Loucy (cell line): ENCODE measurements around the gene DSE.

Experiments
- H2AFZ ChIP-seq: fragments of 200-600 bp; sonication (generic); 2 replicates; pipeline ENCODE4 v1.6.0; 2016; ENCODE audit warnings: antibody characterized with exemption, mild to moderate bottlenecking, low read length, moderate library complexity
- H3F3A ChIP-seq: fragments of 200-600 bp; 2 replicates; pipeline ENCODE4 v1.6.0; 2016; ENCODE audit warnings: antibody characterized with exemption, low read depth, mild to moderate bottlenecking
- H3K27me3 ChIP-seq: fragments of 200-600 bp; sonication (generic); 2 replicates; pipeline ENCODE4 v1.6.1; 2014; ENCODE audit warnings: low read length, mild to moderate bottlenecking; ENCODE audit not compliant: insufficient read depth, poor library complexity, severe bottlenecking
- H3K36me3 ChIP-seq: fragments of 200-600 bp; sonication (generic); 2 replicates; pipeline ENCODE4 v1.6.1; 2016; ENCODE audit warnings: low read length; ENCODE audit not compliant: insufficient read depth
- H3K4me1 ChIP-seq: fragments of 200-600 bp; sonication (generic); 2 replicates; pipeline ENCODE4 v1.5.1; 2014; ENCODE audit warnings: low read length, mild to moderate bottlenecking; ENCODE audit not compliant: insufficient read depth, poor library complexity, severe bottlenecking
- H3K4me2 ChIP-seq: fragments of 200-600 bp; sonication (generic); 2 replicates; pipeline ENCODE4 v1.6.0; 2014; ENCODE audit warnings: antibody characterized with exemption, low read length, low read depth, mild to moderate bottlenecking; ENCODE audit not compliant: poor library complexity, severe bottlenecking
- H3K4me3 ChIP-seq: fragments of 200-600 bp; sonication (generic); 2 replicates; pipeline ENCODE4 v1.5.1; 2014; ENCODE audit warnings: low read length, mild to moderate bottlenecking, mixed read lengths; ENCODE audit not compliant: poor library complexity, severe bottlenecking
- H3K79me2 ChIP-seq: fragments of 200-600 bp; sonication (generic); 2 replicates; pipeline ENCODE4 v1.6.1; 2014; ENCODE audit warnings: low read length; ENCODE audit not compliant: insufficient read depth
- H3K9ac ChIP-seq: fragments of 200-600 bp; sonication (generic); 2 replicates; pipeline ENCODE4 v1.6.0; 2014; ENCODE audit warnings: mild to moderate bottlenecking, low read depth, low read length, moderate library complexity; ENCODE audit not compliant: poor library complexity, severe bottlenecking
- H3K9me2 ChIP-seq: fragments of 200-600 bp; sonication (generic); replicated peaks from 2 replicates; pipeline ENCODE4 v1.6.1; 2016; ENCODE audit warnings: low read depth, low read length, mixed read lengths
- H3K9me3 ChIP-seq: fragments of 200-600 bp; sonication (generic); 2 replicates; pipeline ENCODE4 v1.6.1; 2014; ENCODE audit warnings: mild to moderate bottlenecking, antibody characterized with exemption, low read length, low read depth; ENCODE audit not compliant: insufficient read depth
- H4K20me1 ChIP-seq: fragments of 200-600 bp; sonication (generic); 2 replicates; pipeline ENCODE4 v1.6.0; 2014; ENCODE audit warnings: antibody characterized with exemption, low read length, mild to moderate bottlenecking; ENCODE audit not compliant: insufficient read depth, poor library complexity, severe bottlenecking
- EZH2phosphoT487 ChIP-seq: fragments of 200-600 bp; IDR thresholded peaks from 2 replicates; pipeline ENCODE4 v1.6.1; 2018; ENCODE audit warnings: antibody characterized with exemption, mild to moderate bottlenecking, moderate library complexity, borderline replicate concordance
- TF ChIP-seq, protein P1 (sequence below): fragments of 200-600 bp; sonication (generic); conservative IDR thresholded peaks from 2 replicates; pipeline ENCODE4 v1.5.1; 2014; ENCODE audit warnings: mild to moderate bottlenecking, antibody characterized with exemption, low read length

DSE gene

DNA sequence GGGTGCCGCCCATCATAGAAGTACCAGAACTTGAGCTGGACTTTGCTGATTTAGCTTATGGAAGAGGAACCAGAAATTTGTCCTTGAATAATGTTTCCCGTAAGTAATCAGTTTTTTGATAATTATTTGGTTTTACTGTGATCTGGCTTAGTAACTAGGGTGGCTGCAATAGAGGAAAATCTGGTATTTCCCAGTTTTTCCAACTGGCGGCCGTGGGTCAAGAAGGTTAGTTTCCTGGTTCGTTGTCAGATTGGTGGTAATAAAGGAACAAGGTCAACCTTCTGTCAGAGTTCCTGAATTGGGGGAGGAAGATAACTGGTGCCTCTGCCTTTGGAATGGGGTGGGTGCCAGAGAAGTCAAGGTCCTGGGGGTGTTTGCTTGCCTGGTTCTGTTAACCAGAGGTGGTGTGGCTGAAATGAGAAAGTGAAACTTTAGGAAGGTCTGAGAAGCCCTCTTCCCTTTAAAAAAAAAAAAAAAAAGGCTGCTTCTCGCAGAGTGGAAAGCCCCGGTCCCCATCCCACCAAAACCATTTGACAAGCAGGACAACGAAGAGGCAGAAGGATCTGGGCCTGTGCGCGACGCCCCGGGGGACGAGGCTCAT, 90.7 kb downstream of the DSE start, which contains the start of gene CALHM6:
Gene CALHM6, plus strand, starts transcription at position 45 of the 601 bp plus-strand sequence. Its CDS starts 555 bp downstream, at position 600.
- H4K20me1 ChIP-seq = no peaks in the 10 kb centered on the region
- peak within 1 kb of the TSS; percentile 81 for H3K4me3 ChIP-seq
- H3F3A ChIP-seq = peaks cover 3% of the 10 kb centered on the region; the same call in 1 of the 2 replicates
- H3K9ac ChIP-seq = peak within 1 kb of the TSS; percentile 70
- peaks cover 31% of the 10 kb centered on the region for H3K4me1 ChIP-seq
- peaks cover 3% of the 10 kb centered on the region; the same call in 1 of the 2 replicates for H3K79me2 ChIP-seq
- no peaks in the 10 kb centered on the region for H3K27me3 ChIP-seq
- no peaks in the 10 kb centered on the region for H3K9me2 ChIP-seq
- peak within 1 kb of the TSS; percentile 75 for H3K4me2 ChIP-seq
- peak within 1 kb of the TSS; percentile 90 for H2AFZ ChIP-seq
- no peaks in the 10 kb centered on the region for H3K9me3 ChIP-seq
- TF ChIP-seq, protein P1, sequence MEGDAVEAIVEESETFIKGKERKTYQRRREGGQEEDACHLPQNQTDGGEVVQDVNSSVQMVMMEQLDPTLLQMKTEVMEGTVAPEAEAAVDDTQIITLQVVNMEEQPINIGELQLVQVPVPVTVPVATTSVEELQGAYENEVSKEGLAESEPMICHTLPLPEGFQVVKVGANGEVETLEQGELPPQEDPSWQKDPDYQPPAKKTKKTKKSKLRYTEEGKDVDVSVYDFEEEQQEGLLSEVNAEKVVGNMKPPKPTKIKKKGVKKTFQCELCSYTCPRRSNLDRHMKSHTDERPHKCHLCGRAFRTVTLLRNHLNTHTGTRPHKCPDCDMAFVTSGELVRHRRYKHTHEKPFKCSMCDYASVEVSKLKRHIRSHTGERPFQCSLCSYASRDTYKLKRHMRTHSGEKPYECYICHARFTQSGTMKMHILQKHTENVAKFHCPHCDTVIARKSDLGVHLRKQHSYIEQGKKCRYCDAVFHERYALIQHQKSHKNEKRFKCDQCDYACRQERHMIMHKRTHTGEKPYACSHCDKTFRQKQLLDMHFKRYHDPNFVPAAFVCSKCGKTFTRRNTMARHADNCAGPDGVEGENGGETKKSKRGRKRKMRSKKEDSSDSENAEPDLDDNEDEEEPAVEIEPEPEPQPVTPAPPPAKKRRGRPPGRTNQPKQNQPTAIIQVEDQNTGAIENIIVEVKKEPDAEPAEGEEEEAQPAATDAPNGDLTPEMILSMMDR = no peak
- no peak for TF ChIP-seq EZH2phosphoT487
- no peaks in the 10 kb centered on the region for H3K36me3 ChIP-seq

DNA sequence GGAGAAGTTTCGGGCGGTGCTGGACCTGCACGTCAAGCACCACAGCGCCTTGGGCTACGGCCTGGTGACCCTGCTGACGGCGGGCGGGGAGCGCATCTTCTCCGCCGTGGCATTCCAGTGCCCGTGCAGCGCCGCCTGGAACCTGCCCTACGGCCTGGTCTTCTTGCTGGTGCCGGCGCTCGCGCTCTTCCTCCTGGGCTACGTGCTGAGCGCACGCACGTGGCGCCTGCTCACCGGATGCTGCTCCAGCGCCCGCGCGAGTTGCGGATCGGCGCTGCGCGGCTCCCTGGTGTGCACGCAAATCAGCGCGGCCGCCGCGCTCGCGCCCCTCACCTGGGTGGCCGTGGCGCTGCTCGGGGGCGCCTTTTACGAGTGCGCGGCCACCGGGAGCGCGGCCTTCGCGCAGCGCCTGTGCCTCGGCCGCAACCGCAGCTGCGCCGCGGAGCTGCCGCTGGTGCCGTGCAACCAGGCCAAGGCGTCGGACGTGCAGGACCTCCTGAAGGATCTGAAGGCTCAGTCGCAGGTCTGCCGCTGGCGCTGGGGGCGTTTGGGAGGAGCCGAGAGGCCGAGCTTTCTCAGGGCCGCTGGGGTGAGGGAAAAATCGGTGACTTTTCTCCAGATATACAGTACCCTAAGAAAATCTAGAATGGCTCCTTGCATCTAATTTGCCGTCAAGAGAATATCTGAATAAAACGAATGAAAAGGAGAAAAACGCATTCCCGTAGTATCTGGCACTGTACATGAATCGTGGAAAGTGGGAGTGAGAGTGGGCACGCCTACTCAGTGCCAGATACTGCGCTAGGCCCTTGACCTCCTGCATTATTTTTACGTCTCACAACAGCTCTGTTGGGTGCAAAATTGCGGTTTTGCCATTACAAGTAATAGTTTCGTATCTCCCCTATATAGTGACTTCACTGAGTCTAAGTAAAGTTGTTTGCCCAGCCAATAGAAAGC, 91.5 kb downstream of the DSE start:
- Histone ChIP-seq H3K36me3 (no peaks in the 10 kb centered on the region), H2AFZ (peak overlapping the region; percentile 90), H3K4me2 (peak overlapping the region; percentile 75), H3K9ac (peak overlapping the region; percentile 70), H3K4me3 (peak overlapping the region; percentile 81), H3K9me3 (no peaks in the 10 kb centered on the region), H3K9me2 (no peaks in the 10 kb centered on the region), H3K27me3 (no peaks in the 10 kb centered on the region), H3K4me1 (peaks cover 34% of the 10 kb centered on the region), H4K20me1 (no peaks in the 10 kb centered on the region), H3K79me2 (peaks cover 3% of the 10 kb centered on the region; the same call in 1 of the 2 replicates), H3F3A (peaks cover 3% of the 10 kb centered on the region; the same call in 1 of the 2 replicates)
- no peak for TF ChIP-seq EZH2phosphoT487
- TF ChIP-seq, protein P1 = no peak

DNA sequence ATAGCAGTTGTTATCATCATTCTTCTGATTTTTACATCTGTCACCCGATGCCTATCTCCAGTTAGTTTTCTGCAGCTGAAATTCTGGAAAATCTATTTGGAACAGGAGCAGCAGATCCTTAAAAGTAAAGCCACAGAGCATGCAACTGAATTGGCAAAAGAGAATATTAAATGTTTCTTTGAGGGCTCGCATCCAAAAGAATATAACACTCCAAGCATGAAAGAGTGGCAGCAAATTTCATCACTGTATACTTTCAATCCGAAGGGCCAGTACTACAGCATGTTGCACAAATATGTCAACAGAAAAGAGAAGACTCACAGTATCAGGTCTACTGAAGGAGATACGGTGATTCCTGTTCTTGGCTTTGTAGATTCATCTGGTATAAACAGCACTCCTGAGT, 92.6 kb downstream of the DSE start:
- peaks cover 3% of the 10 kb centered on the region; the same call in 1 of the 2 replicates for H3F3A ChIP-seq
- no peaks in the 10 kb centered on the region for H3K9me2 ChIP-seq
- no peak for TF ChIP-seq EZH2phosphoT487
- TF ChIP-seq, protein P1 = no peak
- H3K9ac ChIP-seq = peak overlapping the region; percentile 70
- peak overlapping the region; percentile 75 for H3K4me2 ChIP-seq
- peak overlapping the region; percentile 81 for H3K4me3 ChIP-seq
- H3K27me3 ChIP-seq = no peaks in the 10 kb centered on the region
- H2AFZ ChIP-seq = no peak overlapping the region
- H3K36me3 ChIP-seq = no peaks in the 10 kb centered on the region
- no peaks in the 10 kb centered on the region for H4K20me1 ChIP-seq
- H3K9me3 ChIP-seq = no peaks in the 10 kb centered on the region
- H3K79me2 ChIP-seq = peaks cover 3% of the 10 kb centered on the region; the same call in 1 of the 2 replicates
- H3K4me1 ChIP-seq = peaks cover 34% of the 10 kb centered on the region
